IPS-20b (cell line): ENCODE data around the gene CASP5.
"Not testable (repeated sequence)": the region's sequence is repeated elsewhere in the genome, so short reads cannot be mapped to it uniquely, and the experiment has no call there.

Source experiments
- H3K27ac ChIP-seq: one replicate; pipeline ENCODE4 v1.5.1; 2013; ENCODE audit warnings: low read length
- H3K27me3 ChIP-seq: 2 replicates; pipeline ENCODE4 v1.6.1; 2013; ENCODE audit warnings: mild to moderate bottlenecking, low read length, inconsistent platforms; ENCODE audit not compliant: insufficient read depth
- H3K36me3 ChIP-seq: 2 replicates; pipeline ENCODE4 v1.6.1; 2013; ENCODE audit warnings: low read depth, mild to moderate bottlenecking, inconsistent platforms, low read length, moderate library complexity; ENCODE audit not compliant: insufficient read depth
- H3K4me1 ChIP-seq: 2 replicates; pipeline ENCODE4 v1.6.1; 2013; ENCODE audit warnings: mild to moderate bottlenecking, control low read depth, inconsistent platforms, low read length, moderate library complexity; ENCODE audit not compliant: insufficient read depth
- H3K4me3 ChIP-seq: 2 replicates; pipeline ENCODE4 v1.5.1; 2013; ENCODE audit warnings: mild to moderate bottlenecking, low read length, inconsistent platforms
- H3K9ac ChIP-seq: 2 replicates; pipeline ENCODE4 v1.6.1; 2013; ENCODE audit warnings: low read depth, mild to moderate bottlenecking, inconsistent platforms, low read length, moderate library complexity
- H3K9me3 ChIP-seq: 2 replicates; pipeline ENCODE4 v1.6.1; 2013; ENCODE audit warnings: mild to moderate bottlenecking, low read depth, low read length, inconsistent platforms; ENCODE audit not compliant: insufficient read depth

Gene CASP5

DNA sequence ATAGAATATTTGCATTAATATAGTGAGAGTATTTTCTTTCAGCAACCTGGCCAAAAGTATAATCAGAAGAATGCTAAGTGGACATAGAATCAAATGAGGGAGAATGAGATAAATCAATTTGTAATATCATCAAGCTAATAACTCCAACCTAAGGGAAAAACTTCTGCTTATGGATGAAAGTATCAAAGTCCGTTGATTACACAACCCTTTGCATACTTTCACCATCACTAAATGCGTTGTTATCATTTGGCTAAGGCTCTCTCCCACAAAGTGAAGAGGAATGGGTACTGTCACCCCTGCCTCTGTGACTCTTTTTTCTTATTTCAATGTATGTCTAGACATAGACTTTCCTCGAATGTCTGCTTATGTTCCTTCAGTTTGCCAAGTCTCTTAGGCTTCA, 38.2 kb downstream of the CASP5 start:
- Histone ChIP-seq H3K4me1 (no peaks in the 10 kb centered on the region), H3K9ac (no peak overlapping the region), H3K27me3 (no peaks in the 10 kb centered on the region), H3K4me3 (no peak overlapping the region), H3K9me3 (no peaks in the 10 kb centered on the region), H3K27ac (no peak overlapping the region), H3K36me3 (no peaks in the 10 kb centered on the region)

GRCh38 chr11:104979839-104980238, 43.1 kb downstream of the CASP5 start:
- no peaks in the 10 kb centered on the region for H3K4me1 ChIP-seq
- no peak overlapping the region for H3K4me3 ChIP-seq
- H3K36me3 ChIP-seq: no peaks in the 10 kb centered on the region
- no peak overlapping the region for H3K27ac ChIP-seq
- no peak overlapping the region for H3K9ac ChIP-seq
- H3K9me3 ChIP-seq: no peaks in the 10 kb centered on the region
- H3K27me3 ChIP-seq: no peaks in the 10 kb centered on the region

DNA sequence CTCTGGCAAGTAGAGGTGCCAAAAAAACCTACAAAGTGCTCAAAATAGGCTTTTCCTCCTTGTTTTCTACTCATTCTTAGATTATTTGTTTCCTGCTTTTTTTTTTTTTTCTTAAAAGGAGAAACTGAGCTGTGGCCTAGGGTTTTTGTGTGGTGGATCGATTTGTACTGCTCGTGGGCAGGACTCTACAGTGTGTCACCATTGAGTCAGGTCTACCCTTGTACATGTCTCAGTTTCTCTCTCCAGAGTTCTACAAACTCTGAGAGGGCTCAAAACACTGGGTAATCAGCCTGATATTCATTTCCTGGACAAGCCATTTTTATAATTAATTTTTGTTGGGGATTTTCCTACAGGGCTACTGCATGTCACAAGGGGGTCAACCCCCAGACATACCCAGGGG, 49.4 kb downstream of the CASP5 start:
- H3K9ac ChIP-seq: no peak overlapping the region
- no peak overlapping the region for H3K27ac ChIP-seq
- no peaks in the 10 kb centered on the region for H3K27me3 ChIP-seq
- H3K4me3 ChIP-seq: no peak overlapping the region
- no peaks in the 10 kb centered on the region for H3K36me3 ChIP-seq
- peaks cover 15% of the 10 kb centered on the region for H3K9me3 ChIP-seq
- no peaks in the 10 kb centered on the region; the same call in 1 of the 2 replicates for H3K4me1 ChIP-seq

GRCh38 chr11:104972924-104973323, 50.0 kb downstream of the CASP5 start:
- H3K4me3 ChIP-seq, H3K27me3 ChIP-seq, H3K9ac ChIP-seq, H3K27ac ChIP-seq, H3K36me3 ChIP-seq, H3K4me1 ChIP-seq: not testable (repeated sequence)
- peaks cover 15% of the 10 kb centered on the region for H3K9me3 ChIP-seq

DNA sequence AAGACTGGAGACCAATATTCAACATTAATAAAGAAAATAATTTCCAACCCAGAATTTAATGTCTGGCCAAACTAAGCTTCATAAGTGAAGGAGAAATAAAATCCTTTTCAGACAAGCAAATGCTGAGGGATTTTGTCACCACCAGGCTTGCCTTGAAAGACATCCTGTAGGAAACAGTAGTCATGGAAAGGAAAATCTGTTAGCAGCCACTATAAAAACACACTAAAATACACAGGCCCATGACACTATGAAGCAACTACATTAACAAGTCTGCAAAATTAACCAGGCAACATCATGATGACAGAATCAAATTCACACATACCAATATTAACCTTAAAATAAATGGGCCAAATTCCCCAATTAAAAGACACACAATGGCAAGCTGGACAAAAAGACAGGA, 52.2 kb downstream of the CASP5 start:
- peaks cover 15% of the 10 kb centered on the region for H3K9me3 ChIP-seq
- no peak overlapping the region for H3K9ac ChIP-seq
- H3K4me1 ChIP-seq: no peaks in the 10 kb centered on the region; the same call in 1 of the 2 replicates
- no peaks in the 10 kb centered on the region for H3K27me3 ChIP-seq
- H3K4me3 ChIP-seq: no peak overlapping the region
- no peaks in the 10 kb centered on the region for H3K36me3 ChIP-seq
- H3K27ac ChIP-seq: no peak overlapping the region

DNA sequence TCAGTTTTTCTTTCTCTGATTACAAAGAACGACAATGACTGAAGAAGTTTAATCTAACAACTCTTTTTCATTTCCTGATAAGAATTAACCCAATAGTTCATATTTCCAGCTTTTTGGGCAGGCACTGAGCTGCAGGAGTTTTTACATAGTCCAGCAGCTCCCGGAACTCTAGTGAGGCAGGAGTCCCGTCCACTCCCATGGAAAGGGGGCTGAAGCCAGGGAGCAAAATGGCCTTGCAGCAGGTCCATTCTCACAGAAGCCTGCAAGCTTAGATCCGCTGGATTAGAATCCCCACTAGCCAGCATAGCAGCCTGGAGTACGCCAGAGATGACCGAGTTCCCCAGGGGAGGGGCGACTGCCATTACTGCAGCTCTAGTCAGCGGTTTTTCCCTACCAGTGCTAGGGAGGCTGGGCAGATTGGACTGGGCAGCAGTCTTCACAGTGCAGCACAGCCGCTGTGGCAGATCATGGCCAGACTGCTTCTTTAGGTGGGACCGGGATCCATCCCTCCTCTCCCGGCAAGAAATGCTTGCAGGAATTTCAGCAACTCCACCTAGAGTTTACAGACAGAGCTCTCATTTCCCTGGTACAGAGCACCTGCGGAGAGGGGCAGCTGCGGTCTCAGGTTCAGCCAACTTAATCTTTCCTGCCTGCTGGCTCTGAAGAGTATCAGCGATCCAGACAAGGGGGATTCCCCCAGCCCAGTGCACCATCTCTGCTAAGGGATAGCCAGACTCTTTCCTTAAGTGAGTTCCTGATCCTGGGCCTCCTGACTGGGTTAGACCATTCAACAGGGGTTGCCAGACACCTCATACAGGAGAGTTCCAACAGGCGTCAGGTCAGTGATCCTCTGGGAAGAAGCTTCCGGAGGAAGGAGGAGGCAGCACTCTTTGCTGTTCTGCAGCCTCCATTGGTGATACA, 53.9 kb downstream of the CASP5 start:
- Histone ChIP-seq H3K4me3 (no peak overlapping the region), H3K27ac (peak overlapping the region; percentile 19), H3K27me3 (no peaks in the 10 kb centered on the region), H3K9me3 (peaks cover 18% of the 10 kb centered on the region), H3K4me1 (no peaks in the 10 kb centered on the region; the same call in 1 of the 2 replicates), H3K9ac (no peak overlapping the region), H3K36me3 (no peaks in the 10 kb centered on the region)

GRCh38 chr11:104968355-104968855, 54.6 kb downstream of the CASP5 start, which contains the start of gene CASP4:
TSS of gene CASP4 (minus strand) at chr11:104968574. CDS start at chr11:104968525, 49 bp downstream.
- Histone ChIP-seq H3K36me3 (no peaks in the 10 kb centered on the region), H3K9me3 (peaks cover 13% of the 10 kb centered on the region; the same call in 1 of the 2 replicates), H3K27ac (peak within 1 kb of the TSS; percentile 19), H3K4me3 (no peak within 1 kb of the TSS), H3K4me1 (no peaks in the 10 kb centered on the region; the same call in 1 of the 2 replicates), H3K27me3 (no peaks in the 10 kb centered on the region), H3K9ac (no peak within 1 kb of the TSS)

DNA sequence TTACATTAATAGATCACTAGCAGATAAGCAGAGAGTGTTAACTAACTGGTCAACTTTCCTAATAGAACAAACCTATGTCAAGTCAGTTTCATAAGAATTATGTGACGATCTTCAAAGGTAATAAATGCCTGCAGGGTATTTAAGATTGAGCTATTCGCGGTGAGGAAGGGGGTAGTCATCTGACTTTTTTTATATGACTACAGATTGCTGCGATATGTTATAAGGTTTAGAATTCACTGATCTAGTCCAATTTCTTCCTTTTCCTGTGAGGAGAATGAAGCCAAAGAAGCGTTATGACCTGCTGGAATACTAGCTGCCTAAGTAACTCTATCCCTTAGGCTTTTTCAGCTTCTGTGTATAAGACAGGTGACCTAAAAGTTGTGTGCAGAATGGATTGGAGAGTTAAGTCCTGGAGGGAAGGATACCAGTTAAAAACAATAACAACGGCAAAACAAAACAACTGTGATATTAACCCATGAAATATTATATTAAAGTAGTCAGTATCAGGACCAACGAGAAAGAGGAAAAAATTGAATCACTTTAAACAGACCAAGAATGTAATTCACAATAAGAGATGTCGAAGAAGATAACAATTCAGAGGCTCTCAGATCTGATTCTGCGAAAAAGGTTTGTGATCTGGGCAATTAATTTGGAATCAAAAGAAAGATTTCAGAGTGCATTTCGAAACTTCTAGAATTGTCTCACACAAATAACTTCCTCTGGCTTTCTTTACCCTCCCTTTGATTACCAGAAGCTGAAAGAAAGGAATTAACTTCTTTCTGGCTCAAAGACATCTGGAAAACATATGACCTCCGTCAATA, 55.2 kb downstream of the CASP5 start:
- no peaks in the 10 kb centered on the region for H3K36me3 ChIP-seq
- no peak overlapping the region for H3K27ac ChIP-seq
- H3K4me3 ChIP-seq: no peak overlapping the region
- H3K4me1 ChIP-seq: no peaks in the 10 kb centered on the region; the same call in 1 of the 2 replicates
- H3K9ac ChIP-seq: no peak overlapping the region
- H3K27me3 ChIP-seq: no peaks in the 10 kb centered on the region
- peaks cover 8% of the 10 kb centered on the region for H3K9me3 ChIP-seq

- Histone ChIP-seq H3K4me3 (no peak overlapping the region), H3K9me3 (peaks cover 8% of the 10 kb centered on the region), H3K9ac (no peak overlapping the region), H3K27ac (no peak overlapping the region), H3K36me3 (no peaks in the 10 kb centered on the region), H3K4me1 (no peaks in the 10 kb centered on the region; the same call in 1 of the 2 replicates), H3K27me3 (no peaks in the 10 kb centered on the region)
These were observed 57.2 kb downstream of the CASP5 start for GRCh38 chr11:104965735-104966134.

GRCh38 chr11:104964247-104964646, 58.7 kb downstream of the CASP5 start:
- no peaks in the 10 kb centered on the region; the same call in 1 of the 2 replicates for H3K4me1 ChIP-seq
- H3K27me3 ChIP-seq: no peaks in the 10 kb centered on the region
- H3K36me3 ChIP-seq: no peaks in the 10 kb centered on the region
- H3K9me3 ChIP-seq: peaks cover 8% of the 10 kb centered on the region
- no peak overlapping the region for H3K27ac ChIP-seq
- H3K4me3 ChIP-seq: no peak overlapping the region
- no peak overlapping the region for H3K9ac ChIP-seq

DNA sequence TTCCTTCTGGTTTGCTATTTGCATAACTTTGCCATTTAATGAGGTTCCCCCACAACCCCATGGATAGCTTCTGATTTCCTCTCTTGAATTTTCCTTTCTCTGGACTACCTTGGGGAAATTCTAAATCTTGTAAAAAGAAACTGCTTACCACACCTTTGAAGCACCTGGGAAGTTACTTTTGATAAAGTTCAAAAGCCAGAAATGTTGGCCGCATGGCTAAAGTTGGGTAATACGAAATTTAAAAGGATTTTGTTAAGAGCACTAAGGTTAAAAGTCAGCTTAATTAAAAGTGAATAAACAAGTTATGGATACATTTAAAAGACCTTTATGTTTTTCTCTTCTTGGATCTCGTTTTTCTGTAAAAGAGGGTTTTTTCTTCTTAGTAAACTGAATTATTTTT, 60.1 kb downstream of the CASP5 start:
- no peaks in the 10 kb centered on the region for H3K4me1 ChIP-seq
- no peaks in the 10 kb centered on the region for H3K36me3 ChIP-seq
- no peak overlapping the region for H3K27ac ChIP-seq
- no peaks in the 10 kb centered on the region for H3K27me3 ChIP-seq
- H3K9me3 ChIP-seq: peaks cover 8% of the 10 kb centered on the region
- no peak overlapping the region for H3K9ac ChIP-seq
- H3K4me3 ChIP-seq: no peak overlapping the region
